GM19043 (cell line): ENCODE data around the gene ADAM30.
"Not testable (repeated sequence)": the region's sequence is repeated elsewhere in the genome, so short reads cannot be mapped to it uniquely, and the experiment has no call there.

Experiments
- ATAC-seq: cut with Tn5 transposase; IDR thresholded peaks from one replicate; pipeline ENCODE4 v1.9.1; 2021; ENCODE audit warnings: low read depth; ENCODE audit not compliant: unreplicated experiment

The ADAM30 gene

DNA sequence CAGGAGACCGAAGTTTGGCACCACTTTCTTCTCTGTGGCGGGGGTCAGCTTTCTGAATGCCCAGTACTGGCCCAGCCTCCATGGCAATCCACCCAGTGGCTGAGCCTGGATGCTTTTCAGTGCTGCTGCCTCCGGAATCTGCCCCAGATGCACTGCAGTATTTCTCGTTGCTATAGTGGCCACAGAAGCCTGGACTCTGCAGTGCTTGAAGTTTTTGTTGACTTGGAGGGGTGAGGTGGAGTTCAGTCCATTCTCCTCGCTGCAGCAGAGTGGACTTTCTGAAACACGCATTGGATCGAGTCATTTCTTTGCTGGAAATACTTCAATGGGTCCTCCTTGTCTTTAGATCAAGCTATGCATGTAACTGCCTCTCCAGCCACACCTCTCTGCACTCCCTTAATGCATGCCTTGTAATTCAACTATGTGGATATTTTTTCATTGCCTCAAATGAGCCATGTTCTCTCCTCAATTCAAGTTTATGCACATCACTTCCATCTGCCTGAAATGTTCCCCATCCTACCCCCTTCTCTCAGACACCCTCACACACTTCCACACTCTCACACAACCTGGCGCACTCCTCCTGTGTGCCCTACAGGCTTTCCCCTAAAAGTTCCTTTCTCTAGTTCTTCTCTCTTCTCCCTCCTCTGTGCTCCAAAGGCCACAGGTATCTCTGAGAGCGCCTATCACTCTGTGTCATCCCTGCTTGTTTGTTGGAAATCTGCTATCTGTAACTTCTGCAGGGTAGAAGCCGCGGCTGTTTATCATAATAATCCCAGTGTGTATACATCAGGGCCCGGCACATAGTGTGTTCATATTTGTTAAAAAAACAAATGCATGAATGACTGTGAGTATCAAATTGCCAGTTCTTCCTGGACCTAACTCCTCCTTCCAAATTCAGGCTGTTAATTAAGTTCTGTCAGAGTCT, 16.5 kb downstream of the ADAM30 start:
- no peak for ATAC-seq

DNA sequence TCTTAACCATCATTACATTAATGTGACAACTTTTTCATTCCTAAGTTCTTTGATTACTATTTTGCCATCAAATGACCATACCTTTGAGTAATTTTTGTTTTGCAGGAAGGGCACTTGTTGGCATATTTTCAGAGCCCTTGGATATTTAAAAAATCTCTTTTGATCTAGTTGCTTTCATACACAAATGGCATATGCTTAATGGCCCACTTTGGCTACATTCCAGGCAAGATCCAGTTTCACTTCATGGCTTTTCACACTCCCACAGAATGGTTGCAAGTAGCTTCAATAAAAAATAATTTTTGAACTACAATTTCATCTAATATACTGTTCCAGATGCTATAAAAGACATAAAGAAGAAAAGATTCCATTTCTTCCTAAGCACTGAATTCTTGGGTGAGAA, 18.1 kb downstream of the ADAM30 start:
- no peak for ATAC-seq

GRCh38 chr1:119874186-119874585, 22.1 kb downstream of the ADAM30 start:
- no peak for ATAC-seq

- no peak for ATAC-seq
Observed at GRCh38 chr1:119873135-119874015, 22.9 kb downstream of the ADAM30 start.

- no peak for ATAC-seq
Observed at GRCh38 chr1:119871881-119872280, 24.4 kb downstream of the ADAM30 start.

- ATAC-seq: no peak
Observed at GRCh38 chr1:119870917-119871596, 25.3 kb downstream of the ADAM30 start.

DNA sequence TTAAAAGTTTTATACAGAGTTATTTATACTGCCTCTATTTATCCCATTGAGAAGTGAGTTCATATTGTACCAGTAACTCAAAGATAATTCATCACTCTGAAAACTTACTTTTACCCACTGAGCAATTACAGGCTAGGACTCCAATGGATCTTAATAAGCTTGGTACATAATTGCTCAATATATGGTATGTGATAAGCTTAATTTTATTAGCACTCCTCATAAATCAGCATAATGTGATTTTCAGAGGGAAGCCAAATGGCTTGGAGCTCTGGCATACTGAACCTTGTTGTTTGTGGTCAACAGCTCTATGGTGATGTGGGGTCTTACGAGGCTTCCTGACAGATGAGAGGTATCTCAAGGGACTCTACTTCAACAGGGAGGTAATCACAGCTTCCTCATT, 26.3 kb downstream of the ADAM30 start:
- ATAC-seq: no peak

DNA sequence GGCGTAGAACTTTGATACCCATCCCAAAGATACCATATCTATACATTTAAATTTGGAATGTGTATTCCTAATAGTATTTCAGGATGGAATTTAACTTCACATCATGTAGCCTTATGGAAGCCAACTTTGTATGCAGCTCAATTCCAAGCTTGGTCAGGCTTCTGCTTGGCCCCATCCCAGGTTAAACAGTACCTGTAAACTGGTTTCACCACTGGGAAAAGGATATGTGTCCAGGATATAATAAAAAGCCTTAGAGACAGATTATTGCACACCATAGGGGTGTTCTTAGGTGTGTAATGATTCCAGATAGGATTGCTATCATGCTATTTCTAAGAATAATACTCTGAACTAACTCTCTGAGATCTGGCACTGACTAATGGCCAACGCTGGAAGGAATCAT, 28.1 kb downstream of the ADAM30 start:
- ATAC-seq: no peak

DNA sequence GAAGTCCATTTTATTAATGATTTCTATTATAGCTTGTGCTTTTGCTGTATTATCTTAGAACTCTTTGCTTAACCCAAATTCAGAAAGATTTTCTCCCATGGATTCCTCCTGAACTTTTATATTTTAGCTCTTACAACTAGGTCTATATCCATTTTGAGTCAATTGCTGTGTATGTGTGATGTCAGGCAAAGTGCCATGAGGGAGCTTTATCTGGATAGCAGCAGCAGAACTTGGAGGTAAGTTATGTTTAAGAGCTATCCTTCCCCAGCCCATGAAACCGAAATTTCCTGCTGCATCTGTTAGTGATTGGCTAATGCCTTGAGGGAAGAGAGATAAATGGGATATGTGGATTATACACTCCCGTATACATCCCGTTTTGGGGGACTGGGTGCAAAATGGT, 29.9 kb downstream of the ADAM30 start:
- no peak for ATAC-seq

DNA sequence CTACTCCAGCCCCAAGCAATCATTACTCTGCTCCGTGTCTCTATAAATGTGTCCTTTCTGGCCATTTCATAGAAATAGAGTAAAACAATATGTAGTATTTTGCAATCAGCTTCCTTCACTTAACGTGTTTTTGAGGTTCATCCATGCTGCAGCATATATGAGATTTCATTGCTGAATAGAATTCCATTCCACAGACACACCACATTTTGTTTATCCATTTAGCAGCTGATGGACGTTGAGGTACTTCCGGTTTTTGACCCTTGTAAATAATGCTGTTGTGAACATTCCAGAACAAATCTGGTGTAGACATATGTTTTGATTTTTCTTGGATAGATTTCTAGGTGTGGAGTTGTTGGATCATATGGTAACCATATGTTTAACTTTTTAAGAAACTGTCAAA, 30.7 kb downstream of the ADAM30 start:
- no peak for ATAC-seq

DNA sequence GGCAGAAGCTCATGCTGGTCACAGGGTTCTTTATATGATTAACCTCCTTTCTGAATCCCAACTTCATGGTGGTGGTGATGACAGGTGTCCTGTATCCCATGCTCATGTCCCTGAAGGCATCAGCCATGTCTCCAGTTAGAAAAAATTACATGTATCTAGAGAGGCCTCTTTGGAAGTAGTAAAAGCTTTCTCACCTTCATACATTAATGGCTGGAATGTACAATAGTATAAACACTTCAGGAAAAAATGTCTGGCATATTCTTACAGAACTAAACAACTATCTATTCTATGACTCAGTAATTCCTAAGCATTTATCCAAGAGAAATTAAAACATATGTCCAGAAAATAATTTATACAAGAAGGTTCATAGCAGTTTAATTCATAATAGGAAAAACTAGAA, 34.0 kb downstream of the ADAM30 start:
- no peak for ATAC-seq

GRCh38 chr1:119861547-119861946, 34.8 kb downstream of the ADAM30 start:
- ATAC-seq: no peak

DNA sequence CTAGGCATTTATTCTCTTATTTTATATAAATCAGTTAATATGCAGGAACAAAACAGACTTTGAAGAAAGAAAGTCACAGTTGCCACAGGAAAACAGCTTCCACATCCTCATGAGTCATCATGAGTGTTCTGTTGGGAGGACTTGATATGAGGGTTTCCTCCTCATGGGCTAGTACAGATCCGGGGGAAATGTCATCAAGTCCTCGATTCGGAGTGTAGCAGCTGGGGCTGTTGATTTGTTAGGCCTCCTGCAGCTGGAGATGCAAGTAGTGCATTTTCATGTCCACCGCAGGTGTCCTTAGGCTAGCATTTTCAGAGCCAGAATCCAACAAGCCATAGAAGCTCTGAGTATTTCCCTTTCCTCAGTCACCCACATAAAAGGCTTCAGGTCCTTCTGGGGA, 36.7 kb downstream of the ADAM30 start:
- ATAC-seq: no peak

- ATAC-seq: not testable (repeated sequence)
Observed at GRCh38 chr1:119858556-119859214, 37.6 kb downstream of the ADAM30 start.

- ATAC-seq: no peak
Observed at GRCh38 chr1:119858126-119858525, 38.2 kb downstream of the ADAM30 start.

DNA sequence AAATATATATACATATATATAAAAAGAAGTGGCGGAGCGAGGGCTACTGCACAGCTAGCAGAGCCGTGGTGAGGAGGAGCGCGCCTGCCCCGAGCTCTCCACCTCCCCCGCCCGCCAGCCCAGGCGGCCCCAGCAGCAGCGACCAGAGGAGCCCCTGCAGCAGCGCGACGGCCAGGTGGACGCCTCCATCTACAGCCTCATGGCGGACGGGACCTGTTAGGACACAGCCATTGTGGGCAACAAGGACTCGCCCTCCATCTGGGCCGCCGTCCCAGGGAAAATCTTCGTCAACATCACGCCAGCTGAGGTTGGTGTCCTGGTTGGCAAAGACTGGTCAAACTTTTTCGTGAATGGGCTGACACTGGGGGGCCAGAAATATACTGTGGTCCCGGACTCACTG, 43.2 kb downstream of the ADAM30 start:
- no peak for ATAC-seq

DNA sequence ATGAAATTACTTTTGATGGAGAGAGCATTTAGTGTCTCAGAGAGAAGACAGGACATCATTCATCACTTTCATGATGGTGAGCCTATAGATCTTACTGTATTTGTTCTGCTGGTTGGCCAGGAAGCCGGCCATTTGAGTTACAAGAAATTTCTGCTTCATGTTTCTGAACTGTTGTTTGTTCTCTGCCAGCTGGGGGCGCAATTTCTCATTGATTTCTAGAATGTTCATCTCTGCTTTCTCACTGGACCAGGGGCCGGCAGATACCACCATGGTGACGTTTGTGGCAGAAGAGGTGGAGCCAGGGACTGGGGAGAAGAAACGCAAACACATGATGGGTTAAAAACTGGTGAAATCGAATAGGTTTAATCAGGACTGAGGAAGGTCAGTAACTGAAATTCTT, 52.1 kb downstream of the ADAM30 start:
- ATAC-seq: not testable (repeated sequence)
